Endodermal cell (in vitro differentiated cells): ENCODE measurements around the gene OR6J1. TPM values are rescaled to one million over a fixed set of nuclear protein-coding genes. Genes with fewer than 3 reads are reported as not detected.

Experiments used
- DNase-seq: peaks from one replicate; pipeline ENCODE4 v3.0.0-alpha.2; 2017
- H3K27ac ChIP-seq: 2 replicates; pipeline ENCODE4 v1.5.1; 2013; ENCODE audit warnings: mild to moderate bottlenecking, low read depth, low read length, moderate library complexity
- H3K27me3 ChIP-seq: 2 replicates; pipeline ENCODE4 v1.6.1; 2013; ENCODE audit warnings: mild to moderate bottlenecking, low read length, moderate library complexity; ENCODE audit not compliant: insufficient read depth, control insufficient read depth, poor library complexity, severe bottlenecking
- H3K36me3 ChIP-seq: 2 replicates; pipeline ENCODE4 v1.7.0; 2013; ENCODE audit warnings: mild to moderate bottlenecking, low read length, moderate library complexity; ENCODE audit not compliant: control insufficient read depth, insufficient read depth
- H3K4me1 ChIP-seq: one replicate; pipeline ENCODE4 v1.7.0; 2013; ENCODE audit warnings: low read length; ENCODE audit not compliant: control insufficient read depth, insufficient read depth
- H3K4me3 ChIP-seq: 2 replicates; pipeline ENCODE4 v1.5.1; 2013; ENCODE audit warnings: mild to moderate bottlenecking, low read length, moderate library complexity
- H3K9ac ChIP-seq: 2 replicates; pipeline ENCODE4 v1.6.1; 2013; ENCODE audit warnings: mild to moderate bottlenecking, low read length, moderate library complexity; ENCODE audit not compliant: poor library complexity, severe bottlenecking; ENCODE audit errors: extremely low read depth
- H3K9me3 ChIP-seq: 2 replicates; pipeline ENCODE4 v1.6.1; 2013; ENCODE audit warnings: mild to moderate bottlenecking, low read length, moderate library complexity; ENCODE audit not compliant: control insufficient read depth
- H3K27ac Mint-ChIP-seq: 2 replicates; pipeline ENCODE4 v1.8.0; 2020; ENCODE audit warnings: mixed read lengths
- H3K27me3 Mint-ChIP-seq: 2 replicates; pipeline ENCODE4 v1.8.0; 2021; ENCODE audit warnings: mild to moderate bottlenecking, mixed read lengths; ENCODE audit not compliant: insufficient read depth
- H3K36me3 Mint-ChIP-seq: 2 replicates; pipeline ENCODE4 v1.8.0; 2020; ENCODE audit warnings: low read depth, mixed read lengths
- H3K4me1 Mint-ChIP-seq: 2 replicates; pipeline ENCODE4 v1.8.0; 2020; ENCODE audit warnings: mixed read lengths
- H3K4me3 Mint-ChIP-seq: 2 replicates; pipeline ENCODE4 v1.8.0; 2020; ENCODE audit warnings: mild to moderate bottlenecking, moderate library complexity, mixed read lengths
- H3K9me3 Mint-ChIP-seq: 2 replicates; pipeline ENCODE4 v1.8.0; 2020; ENCODE audit warnings: mild to moderate bottlenecking, mixed read lengths
- WGBS, 2 experiments: methylation state at CpG; one replicate each; pipeline versions ENCODE4 v1.1.5 to v1.1.7; 2013; ENCODE audit warnings: missing lambda C conversion rate in 2 of 2, mixed read lengths in 1 of 2; ENCODE audit not compliant: insufficient coverage in 1 of 2, insufficient read length in 1 of 2; 5-methylcytosine and 5-hydroxymethylcytosine counted together
- total RNA-seq, 2 donors: library from RNA; stranded (reverse); fragmentation: NEBNext Ultra II Directional in 1 of 2; extraction: Animal tissue kit (Norgen Biotek cat#: 25700) in 1 of 2; gene quantifications; 2 replicates in 1 of 2; 3 replicates in 1 of 2; pipeline ENCODE4 v1.2.1, GENCODE V29; 2021
- TF ChIP-seq, protein P1 (sequence below): fragments of 200-600 bp; sonication (generic); conservative IDR thresholded peaks from 2 replicates; pipeline ENCODE4 v1.5.0; 2021; ENCODE audit warnings: antibody characterized with exemption, mild to moderate bottlenecking

Gene OR6J1
- total RNA-seq, 2 donors from 2014 or later, result not detected

DNA sequence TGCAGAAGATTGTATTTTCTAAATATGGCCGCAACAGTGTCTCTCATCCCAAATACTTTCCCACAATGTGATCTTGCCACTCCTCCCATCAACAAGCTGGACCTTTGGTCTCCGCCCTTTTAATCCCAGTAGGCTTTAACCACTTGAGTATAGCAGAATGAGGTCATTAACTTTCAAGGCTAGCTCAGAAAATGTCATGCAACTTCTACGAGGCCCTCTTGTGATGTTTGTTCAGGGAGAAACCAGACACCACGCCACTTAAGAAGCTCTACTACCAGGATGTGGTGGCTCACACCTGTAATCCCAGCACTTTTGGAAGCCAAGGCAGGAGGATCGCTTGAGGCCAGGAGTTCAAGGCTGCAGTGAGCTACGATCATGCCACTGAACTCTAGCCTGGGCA is 20.1 kb upstream of the OR6J1 start:
- Histone ChIP-seq H3K27ac (no peak overlapping the region), H3K36me3 (no peaks in the 10 kb centered on the region), H3K4me1 (no peaks in the 10 kb centered on the region), H3K9me3 (no peaks in the 10 kb centered on the region), H3K27me3 (no peaks in the 10 kb centered on the region), H3K9ac (no peak overlapping the region), H3K4me3 (no peak overlapping the region)
- H3K36me3 Mint-ChIP-seq, result no peaks in the 10 kb centered on the region
- H3K4me3 Mint-ChIP-seq, result no peak overlapping the region
- 92 to 94% methylated on average over 4 to 6 of the region's 6 CpGs for WGBS, 2 experiments
- peaks cover 11% of the 10 kb centered on the region for H3K4me1 Mint-ChIP-seq
- TF ChIP-seq, protein P1, sequence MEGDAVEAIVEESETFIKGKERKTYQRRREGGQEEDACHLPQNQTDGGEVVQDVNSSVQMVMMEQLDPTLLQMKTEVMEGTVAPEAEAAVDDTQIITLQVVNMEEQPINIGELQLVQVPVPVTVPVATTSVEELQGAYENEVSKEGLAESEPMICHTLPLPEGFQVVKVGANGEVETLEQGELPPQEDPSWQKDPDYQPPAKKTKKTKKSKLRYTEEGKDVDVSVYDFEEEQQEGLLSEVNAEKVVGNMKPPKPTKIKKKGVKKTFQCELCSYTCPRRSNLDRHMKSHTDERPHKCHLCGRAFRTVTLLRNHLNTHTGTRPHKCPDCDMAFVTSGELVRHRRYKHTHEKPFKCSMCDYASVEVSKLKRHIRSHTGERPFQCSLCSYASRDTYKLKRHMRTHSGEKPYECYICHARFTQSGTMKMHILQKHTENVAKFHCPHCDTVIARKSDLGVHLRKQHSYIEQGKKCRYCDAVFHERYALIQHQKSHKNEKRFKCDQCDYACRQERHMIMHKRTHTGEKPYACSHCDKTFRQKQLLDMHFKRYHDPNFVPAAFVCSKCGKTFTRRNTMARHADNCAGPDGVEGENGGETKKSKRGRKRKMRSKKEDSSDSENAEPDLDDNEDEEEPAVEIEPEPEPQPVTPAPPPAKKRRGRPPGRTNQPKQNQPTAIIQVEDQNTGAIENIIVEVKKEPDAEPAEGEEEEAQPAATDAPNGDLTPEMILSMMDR, result no peak
- H3K27ac Mint-ChIP-seq, result no peak overlapping the region
- no peak for DNase-seq
- no peaks in the 10 kb centered on the region for H3K9me3 Mint-ChIP-seq
- H3K27me3 Mint-ChIP-seq, result peaks cover 3% of the 10 kb centered on the region

DNA sequence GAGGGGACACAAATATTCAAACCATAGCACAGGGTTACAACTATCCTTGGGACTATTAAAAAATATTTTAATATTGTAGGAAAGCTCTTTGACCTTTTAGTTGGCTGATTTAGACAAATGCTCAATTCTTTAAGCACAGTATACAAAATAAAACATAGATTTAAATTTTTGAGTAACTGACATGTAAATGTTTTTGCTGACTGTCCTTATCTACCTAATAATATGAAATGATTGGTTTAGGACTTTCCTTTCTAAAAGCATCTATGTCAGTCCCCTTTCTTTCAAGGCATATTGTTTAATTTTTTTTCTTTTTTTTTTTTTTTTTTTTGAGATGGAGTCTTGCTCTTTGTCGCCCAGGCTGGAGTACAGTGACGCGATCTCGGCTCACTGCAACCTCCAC is 16.5 kb upstream of the OR6J1 start:
- no peak overlapping the region for H3K4me3 ChIP-seq
- H3K4me3 Mint-ChIP-seq, result no peak overlapping the region
- no peaks in the 10 kb centered on the region for H3K27me3 ChIP-seq
- H3K36me3 Mint-ChIP-seq, result no peaks in the 10 kb centered on the region
- H3K27me3 Mint-ChIP-seq, result no peaks in the 10 kb centered on the region
- WGBS, 2 experiments, result 100% methylated on average over 4 of the region's 4 CpGs; no CpG with 5 or more reads in 1 of the 2 experiments
- H3K9ac ChIP-seq, result no peak overlapping the region
- TF ChIP-seq, protein P1, result no peak
- no peak overlapping the region for H3K27ac Mint-ChIP-seq
- H3K27ac ChIP-seq, result no peak overlapping the region
- no peaks in the 10 kb centered on the region for H3K9me3 ChIP-seq
- H3K9me3 Mint-ChIP-seq, result no peaks in the 10 kb centered on the region
- DNase-seq, result no peak
- peaks cover 32% of the 10 kb centered on the region for H3K4me1 Mint-ChIP-seq
- H3K36me3 ChIP-seq, result no peaks in the 10 kb centered on the region
- peaks cover 6% of the 10 kb centered on the region for H3K4me1 ChIP-seq

DNA sequence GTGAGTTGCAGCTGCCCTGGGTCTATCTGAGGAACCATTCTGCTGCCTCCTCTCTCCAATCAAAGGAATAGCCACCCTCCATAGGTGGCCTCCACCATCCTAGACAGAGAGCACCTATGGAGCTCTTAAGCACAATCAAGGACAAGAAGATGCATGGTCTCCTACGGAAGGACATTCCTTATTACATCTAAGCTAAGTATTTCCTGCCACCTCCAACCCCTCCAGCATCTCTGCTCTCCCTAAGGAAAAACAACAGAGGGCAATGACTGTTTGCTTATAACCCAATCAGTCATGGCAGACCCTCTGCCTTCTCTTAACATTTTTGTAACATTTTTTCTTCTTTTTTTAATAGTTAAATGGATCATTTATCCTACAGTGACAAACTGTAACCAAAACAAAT is 14.8 kb upstream of the OR6J1 start:
- no peak overlapping the region for H3K4me3 Mint-ChIP-seq
- DNase-seq, result no peak
- Histone ChIP-seq H3K4me3 (no peak overlapping the region), H3K36me3 (no peaks in the 10 kb centered on the region), H3K9me3 (no peaks in the 10 kb centered on the region), H3K27me3 (no peaks in the 10 kb centered on the region), H3K27ac (no peak overlapping the region), H3K9ac (no peak overlapping the region), H3K4me1 (peaks cover 11% of the 10 kb centered on the region)
- TF ChIP-seq, protein P1, result no peak
- no peaks in the 10 kb centered on the region for H3K27me3 Mint-ChIP-seq
- WGBS, 2 experiments, result 97% methylated on average over 1 of the region's 1 CpG; no CpG with 5 or more reads in 1 of the 2 experiments
- no peaks in the 10 kb centered on the region for H3K36me3 Mint-ChIP-seq
- H3K4me1 Mint-ChIP-seq, result peaks cover 33% of the 10 kb centered on the region
- H3K9me3 Mint-ChIP-seq, result no peaks in the 10 kb centered on the region
- no peak overlapping the region for H3K27ac Mint-ChIP-seq
